CD4-positive, alpha-beta T cell (primary cell): ENCODE results near the gene ANGPTL2. TPM values are rescaled to one million over a fixed set of nuclear protein-coding genes. Genes with fewer than 3 reads are reported as not detected.
"Not testable (repeated sequence)": the region's sequence is repeated elsewhere in the genome, so short reads cannot be mapped to it uniquely, and the experiment has no call there.

Experiments
- ATAC-seq: fragments of 200-7000 bp; cut with Tn5 transposase; one replicate; pipeline ENCODE4 v1.10.0; 2022; ENCODE audit warnings: mild to moderate bottlenecking; ENCODE audit not compliant: poor library complexity
- CTCF ChIA-PET: fragments of 350-600 bp; sonication (Branson Sonifier 250); formaldehyde crosslinking; loops from one replicate; lab custom pipeline; 2021; ENCODE audit warnings: antibody characterized with exemption, inconsistent platforms; lab: Charles Lee
- POLR2A ChIA-PET: fragments of 350-600 bp; sonication (Branson Sonifier 250); formaldehyde crosslinking; loops from one replicate; lab custom pipeline; 2021; ENCODE audit warnings: antibody characterized with exemption, inconsistent platforms; lab: Charles Lee
- DNase-seq, 14 experiments: peaks; one replicate each; pipeline ENCODE4 v3.0.0-alpha.2; 2013 to 2020; ENCODE audit warnings: mixed read lengths in 2 of 14
- H3K27ac ChIP-seq, 2 donors: one replicate each; pipeline versions ENCODE4 v1.5.1 to v1.7.0; 2013; ENCODE audit warnings: low read length in 2 of 2, low read depth in 1 of 2, mild to moderate bottlenecking in 1 of 2
- H3K27me3 ChIP-seq, 2 experiments: 1 replicate in 1 of 2; 2 replicates in 1 of 2; pipeline versions ENCODE4 v1.6.1 to v1.7.0; 2013; ENCODE audit warnings: low read length in 2 of 2, control low read depth in 1 of 2, mild to moderate bottlenecking in 1 of 2, moderate library complexity in 1 of 2; ENCODE audit not compliant: insufficient read depth in 2 of 2, control insufficient read depth in 1 of 2
- H3K36me3 ChIP-seq: one replicate; pipeline ENCODE4 v1.6.1; 2013; ENCODE audit warnings: low read length, control low read depth; ENCODE audit not compliant: insufficient read depth
- H3K4me1 ChIP-seq: one replicate; pipeline ENCODE4 v1.6.1; 2013; ENCODE audit warnings: low read length, control low read depth; ENCODE audit not compliant: insufficient read depth
- H3K4me3 ChIP-seq: one replicate; pipeline ENCODE4 v1.5.1; 2013; ENCODE audit warnings: mild to moderate bottlenecking, low read length, moderate library complexity
- H3K9me3 ChIP-seq, 2 experiments: 1 replicate in 1 of 2; 2 replicates in 1 of 2; pipeline versions ENCODE4 v1.6.1 to v1.7.0; 2013; ENCODE audit warnings: low read length in 2 of 2, mild to moderate bottlenecking in 2 of 2, control low read depth in 1 of 2, moderate library complexity in 1 of 2; ENCODE audit not compliant: control insufficient read depth in 1 of 2, insufficient read depth in 1 of 2
- H3K27ac Mint-ChIP-seq: one replicate; pipeline ENCODE4 v1.8.0; 2020; ENCODE audit warnings: mixed read lengths
- H3K27me3 Mint-ChIP-seq: one replicate; pipeline ENCODE4 v1.8.0; 2021; ENCODE audit warnings: mixed read lengths
- H3K36me3 Mint-ChIP-seq: one replicate; pipeline ENCODE4 v1.8.0; 2021; ENCODE audit warnings: low read depth, mixed read lengths
- H3K4me1 Mint-ChIP-seq: one replicate; pipeline ENCODE4 v1.8.0; 2021; ENCODE audit warnings: low read depth, mixed read lengths
- H3K4me3 Mint-ChIP-seq: one replicate; pipeline ENCODE4 v1.8.0; 2020; ENCODE audit warnings: mild to moderate bottlenecking, mixed read lengths
- H3K9me3 Mint-ChIP-seq: one replicate; pipeline ENCODE4 v1.8.0; 2020; ENCODE audit warnings: mixed read lengths
- intact Hi-C, 2 experiments: fragments of 100-400 bp; cut with DNase I in 1 of 2; cut with micrococcal nuclease in 1 of 2; formaldehyde crosslinking; loops; one replicate each; pipeline versions ENCODE4 v1.15.1 to v1.9.0; 2023 to 2025; cut with DNase I, micrococcal nuclease
- polyA plus RNA-seq, 2 donors: library from polyadenylated mRNA; unstranded; fragments of 120-200 nt; gene quantifications; one replicate each; pipeline ENCODE4 v1.2.1, GENCODE V29; 2013
- total RNA-seq, 174 experiments: library from RNA in 2 of 174; stranded (reverse) in 2 of 174; gene quantifications; one replicate each; pipeline ENCODE4 v1.2.3 and lab custom pipeline; 2021 to 2026
- TF ChIP-seq, protein P1 (sequence below): fragments of 200-600 bp; IDR thresholded peaks from one replicate; pipeline ENCODE4 v1.8.0; 2022; ENCODE audit warnings: antibody characterized with exemption, mild to moderate bottlenecking

Gene ANGPTL2, protein sequence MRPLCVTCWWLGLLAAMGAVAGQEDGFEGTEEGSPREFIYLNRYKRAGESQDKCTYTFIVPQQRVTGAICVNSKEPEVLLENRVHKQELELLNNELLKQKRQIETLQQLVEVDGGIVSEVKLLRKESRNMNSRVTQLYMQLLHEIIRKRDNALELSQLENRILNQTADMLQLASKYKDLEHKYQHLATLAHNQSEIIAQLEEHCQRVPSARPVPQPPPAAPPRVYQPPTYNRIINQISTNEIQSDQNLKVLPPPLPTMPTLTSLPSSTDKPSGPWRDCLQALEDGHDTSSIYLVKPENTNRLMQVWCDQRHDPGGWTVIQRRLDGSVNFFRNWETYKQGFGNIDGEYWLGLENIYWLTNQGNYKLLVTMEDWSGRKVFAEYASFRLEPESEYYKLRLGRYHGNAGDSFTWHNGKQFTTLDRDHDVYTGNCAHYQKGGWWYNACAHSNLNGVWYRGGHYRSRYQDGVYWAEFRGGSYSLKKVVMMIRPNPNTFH
- not detected for total RNA-seq
- 0.03 TPM for polyA plus RNA-seq (2013, experiment 1 of 2)
- 2.1 TPM for polyA plus RNA-seq (2013, experiment 2 of 2)
- 0 to 0.12 (median 0) reads per million in 172 experiments for total RNA-seq (lab: John Stamatoyannopoulos, UW)

DNA sequence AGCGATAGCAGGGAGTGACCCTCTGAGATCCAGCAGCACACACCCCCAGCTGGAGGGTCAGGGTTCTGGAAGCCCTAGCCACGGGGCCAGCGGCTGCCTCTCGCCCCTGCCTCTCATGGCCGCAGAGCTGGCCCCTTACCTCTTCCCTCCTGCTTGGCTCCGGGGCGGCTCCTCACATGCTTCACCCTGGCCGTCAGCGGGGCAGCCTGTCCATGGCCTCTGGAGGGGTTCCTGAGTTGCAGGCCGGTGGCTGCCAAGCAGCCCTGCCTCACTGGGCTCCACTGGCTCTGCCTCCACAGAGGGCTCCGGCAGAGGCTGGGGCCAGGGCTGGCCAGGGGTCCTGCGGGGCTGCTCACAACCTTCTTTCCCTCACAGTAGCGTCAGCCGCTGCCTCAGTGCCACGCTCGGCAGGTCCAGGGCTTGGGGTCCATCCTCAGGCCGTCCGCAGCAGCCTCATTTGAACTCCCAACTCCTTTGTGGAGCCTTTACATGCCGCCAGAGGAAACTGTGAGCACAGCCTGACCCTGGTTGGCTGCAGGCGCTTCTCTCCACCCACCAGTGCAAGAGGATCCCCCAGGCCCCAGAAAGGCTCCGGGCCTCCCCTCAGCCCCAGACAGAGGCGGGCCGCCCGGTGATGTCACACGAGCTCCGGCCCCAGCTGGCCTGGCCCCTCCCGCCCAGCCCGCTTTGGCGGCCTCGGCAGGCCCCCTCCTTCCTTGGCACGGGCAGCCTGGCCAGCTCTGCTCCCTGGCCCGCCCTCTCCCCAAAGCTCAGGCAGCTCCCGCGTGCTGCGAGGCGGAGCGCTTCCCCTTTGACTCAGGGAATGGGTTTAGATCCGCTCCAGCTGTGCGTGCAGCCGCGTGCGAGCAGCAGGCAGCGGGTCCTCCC, at the start of gene ANGPTL2:
Gene ANGPTL2, minus strand, starts transcription at position 460 of the 888 bp plus-strand sequence. CDS start 13,904 bp downstream, outside the sequence.
- Histone ChIP-seq H3K4me1 (peaks cover 14% of the 10 kb centered on the region), H3K36me3 (no peaks in the 10 kb centered on the region), H3K27ac (no peak within 1 kb of the TSS), H3K9me3 (peaks cover 0 to 10% of the 10 kb centered on the region in 2 experiments), H3K4me3 (no peak within 1 kb of the TSS), H3K27me3 (peaks cover 20 to 26% of the 10 kb centered on the region in 2 experiments)
- POLR2A ChIA-PET = no interaction called here
- ATAC-seq (no peak), DNase-seq (peak in 3 of 14 experiments; percentile 5 to 43 (median 34))
- intact Hi-C loops = no loop called here
- H3K9me3 Mint-ChIP-seq = no peaks in the 10 kb centered on the region
- no peak within 1 kb of the TSS for H3K27ac Mint-ChIP-seq
- CTCF ChIA-PET = interaction anchor here (0.7 kb wide), 1 partner anchor 182 kb away, joined by 3 read pairs; no protein-coding TSS in a partner anchor
- TF ChIP-seq, protein P1, sequence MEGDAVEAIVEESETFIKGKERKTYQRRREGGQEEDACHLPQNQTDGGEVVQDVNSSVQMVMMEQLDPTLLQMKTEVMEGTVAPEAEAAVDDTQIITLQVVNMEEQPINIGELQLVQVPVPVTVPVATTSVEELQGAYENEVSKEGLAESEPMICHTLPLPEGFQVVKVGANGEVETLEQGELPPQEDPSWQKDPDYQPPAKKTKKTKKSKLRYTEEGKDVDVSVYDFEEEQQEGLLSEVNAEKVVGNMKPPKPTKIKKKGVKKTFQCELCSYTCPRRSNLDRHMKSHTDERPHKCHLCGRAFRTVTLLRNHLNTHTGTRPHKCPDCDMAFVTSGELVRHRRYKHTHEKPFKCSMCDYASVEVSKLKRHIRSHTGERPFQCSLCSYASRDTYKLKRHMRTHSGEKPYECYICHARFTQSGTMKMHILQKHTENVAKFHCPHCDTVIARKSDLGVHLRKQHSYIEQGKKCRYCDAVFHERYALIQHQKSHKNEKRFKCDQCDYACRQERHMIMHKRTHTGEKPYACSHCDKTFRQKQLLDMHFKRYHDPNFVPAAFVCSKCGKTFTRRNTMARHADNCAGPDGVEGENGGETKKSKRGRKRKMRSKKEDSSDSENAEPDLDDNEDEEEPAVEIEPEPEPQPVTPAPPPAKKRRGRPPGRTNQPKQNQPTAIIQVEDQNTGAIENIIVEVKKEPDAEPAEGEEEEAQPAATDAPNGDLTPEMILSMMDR = no peak
- no peaks in the 10 kb centered on the region for H3K4me1 Mint-ChIP-seq
- peaks cover 62% of the 10 kb centered on the region for H3K27me3 Mint-ChIP-seq
- no peak within 1 kb of the TSS for H3K4me3 Mint-ChIP-seq
- H3K36me3 Mint-ChIP-seq = no peaks in the 10 kb centered on the region

DNA sequence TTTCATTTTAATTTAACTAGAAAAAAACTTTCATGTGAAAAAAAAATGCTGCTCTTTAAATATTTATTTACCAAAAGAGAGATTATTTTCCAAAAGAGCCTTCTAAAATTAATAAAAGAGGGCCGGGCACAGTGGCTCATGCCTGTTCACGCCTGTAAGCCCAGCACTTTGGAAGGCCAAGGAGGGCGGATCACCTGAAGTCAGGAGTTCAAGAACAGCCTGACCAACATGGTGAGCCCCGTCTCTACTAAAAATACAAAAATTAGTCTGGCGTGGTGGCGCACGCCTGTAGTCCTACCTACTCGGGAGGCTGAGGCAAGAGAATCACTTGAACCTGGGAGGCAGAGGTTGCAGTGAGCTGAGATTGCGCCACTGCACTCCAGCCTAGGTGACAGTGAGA, 48.9 kb upstream of the ANGPTL2 start:
- ATAC-seq, POLR2A ChIA-PET, CTCF ChIA-PET, H3K36me3 Mint-ChIP-seq, H3K4me3 Mint-ChIP-seq, H3K27ac Mint-ChIP-seq, H3K4me1 ChIP-seq, H3K4me1 Mint-ChIP-seq, H3K27me3 Mint-ChIP-seq, H3K9me3 ChIP-seq, H3K27me3 ChIP-seq, DNase-seq, H3K9me3 Mint-ChIP-seq, H3K36me3 ChIP-seq, H3K4me3 ChIP-seq, H3K27ac ChIP-seq, intact Hi-C loops: not testable (repeated sequence)

DNA sequence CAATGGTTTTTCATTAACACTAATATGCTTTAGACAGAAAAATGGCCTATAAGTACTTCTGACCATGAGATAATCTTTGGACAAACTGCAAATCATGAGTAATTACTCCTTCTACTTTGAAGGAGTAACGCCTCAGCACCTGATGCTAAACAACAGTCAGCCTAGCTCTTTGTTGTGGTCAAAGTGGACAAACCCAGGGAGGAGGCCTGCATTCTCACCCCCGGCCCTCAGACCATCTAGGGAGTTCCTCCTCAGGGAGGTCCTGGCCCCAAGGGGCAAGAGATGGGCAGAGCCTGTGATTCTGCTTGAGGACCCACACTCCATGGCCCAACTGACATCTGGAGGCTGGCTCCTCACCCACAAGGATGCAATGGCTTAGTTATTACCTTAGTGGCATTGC, 48.2 kb upstream of the ANGPTL2 start:
- H3K27me3 Mint-ChIP-seq = no peaks in the 10 kb centered on the region
- Histone ChIP-seq H3K27me3 (no peaks in the 10 kb centered on the region), H3K9me3 (no peaks in the 10 kb centered on the region), H3K36me3 (no peaks in the 10 kb centered on the region), H3K4me1 (no peaks in the 10 kb centered on the region), H3K4me3 (no peak overlapping the region), H3K27ac (no peak overlapping the region)
- no peak overlapping the region for H3K4me3 Mint-ChIP-seq
- ChIA-PET CTCF (no interaction called here), POLR2A (no interaction called here)
- no peak overlapping the region for H3K27ac Mint-ChIP-seq
- H3K9me3 Mint-ChIP-seq = no peaks in the 10 kb centered on the region
- DNase-seq = no peak
- H3K36me3 Mint-ChIP-seq = no peaks in the 10 kb centered on the region
- TF ChIP-seq, protein P1 = no peak
- no peak for ATAC-seq
- intact Hi-C loops = no loop called here
- H3K4me1 Mint-ChIP-seq = no peaks in the 10 kb centered on the region
